ENCODE results near the gene ABHD6. TPM values are rescaled to one million over a fixed set of nuclear protein-coding genes. Genes with fewer than 3 reads are reported as not detected.

The ABHD6 gene
- total RNA-seq: 7.2 and 9.9 TPM in 2 replicates

GRCh38 chr3:58237238-58237940, at the start of gene ABHD6:
TSS of gene ABHD6 (plus strand) at chr3:58237792. CDS start at chr3:58256587, 18,795 bp downstream.

GRCh38 chr3:58210761-58211460, 26.7 kb upstream of the ABHD6 start, which contains the start of gene DNASE1L3:
TSS of gene DNASE1L3 (minus strand) at chr3:58210972. CDS start at chr3:58210906, 66 bp downstream.

GRCh38 chr3:58305882-58306711, 68.5 kb downstream of the ABHD6 start, which contains the start of the genes HTD2 and RPP14:
TSS of gene HTD2 (plus strand) at chr3:58306520. CDS start at chr3:58317614, 11,094 bp downstream.
TSS of gene RPP14 (plus strand) at chr3:58306245. CDS start at chr3:58310330, 4,085 bp downstream.

GRCh38 chr3:58332575-58333188, 95.1 kb downstream of the ABHD6 start, which contains the start of gene PXK:
TSS of gene PXK (plus strand) at chr3:58332892. CDS start at chr3:58332989, 97 bp downstream.

Other genes starting within 250 kb of the ABHD6 start
- 228 and 316 TPM in 2 replicates for gene FLNB, start 229.4 kb upstream of the ABHD6 start, total RNA-seq
- 0.21 TPM in 1 of 2 replicates, not detected in the other for gene DNASE1L3, start 26.8 kb upstream of the ABHD6 start, total RNA-seq
- 11.0 and 14.0 TPM in 2 replicates for gene RPP14, start 68.5 kb downstream of the ABHD6 start, total RNA-seq
- gene HTD2, start 68.7 kb downstream of the ABHD6 start, total RNA-seq: 4.2 and 7.9 TPM in 2 replicates
- gene PXK, start 95.1 kb downstream of the ABHD6 start, total RNA-seq: 10.3 and 12.9 TPM in 2 replicates
- gene PDHB, start 196.0 kb downstream of the ABHD6 start, total RNA-seq: 72.5 and 80.4 TPM in 2 replicates

Measured in airway epithelial cell (primary cell).